Keratinocyte (primary cell): ENCODE results near the gene SZT2. TPM values are rescaled to one million over a fixed set of nuclear protein-coding genes. Genes with fewer than 3 reads are reported as not detected.

ENCODE experiments used
- DNase-seq: peaks from one replicate; pipeline ENCODE4 v3.0.0-alpha.2; 2011; ENCODE audit warnings: low read depth, missing footprints, low spot score
- FAIRE-seq: peaks from 2 replicates; lab custom pipeline; 2011; peaks lifted over from hg19 to GRCh38; lab: Jason Lieb, UNC
- H2AFZ ChIP-seq: 2 replicates; pipeline ENCODE4 v1.6.0; 2012; ENCODE audit warnings: low read length, control low read depth, inconsistent platforms; ENCODE audit not compliant: control insufficient read depth
- H3K27ac ChIP-seq: 2 replicates; pipeline ENCODE4 v1.5.1; 2011; ENCODE audit warnings: low read length; ENCODE audit not compliant: control insufficient read depth, insufficient read depth
- H3K27me3 ChIP-seq: 3 replicates; pipeline ENCODE4 v1.6.0; 2011; ENCODE audit warnings: low read length; ENCODE audit not compliant: control insufficient read depth, insufficient read depth; ENCODE audit errors: extremely low read depth
- H3K36me3 ChIP-seq, 2 experiments: 2 replicates in 1 of 2; 3 replicates in 1 of 2; pipeline ENCODE4 v1.5.1; 2011; ENCODE audit warnings: low read length in 2 of 2, mild to moderate bottlenecking in 1 of 2; ENCODE audit not compliant: control insufficient read depth in 2 of 2, insufficient read depth in 2 of 2; ENCODE audit errors: extremely low read depth in 1 of 2
- H3K4me1 ChIP-seq: 3 replicates; pipeline ENCODE4 v1.5.1; 2011; ENCODE audit warnings: low read length; ENCODE audit not compliant: control insufficient read depth, insufficient read depth; ENCODE audit errors: extremely low read depth
- H3K4me2 ChIP-seq: 3 replicates; pipeline ENCODE4 v1.6.0; 2011; ENCODE audit warnings: low read depth, low read length; ENCODE audit not compliant: control insufficient read depth, insufficient read depth; ENCODE audit errors: extremely low read depth
- H3K4me3 ChIP-seq, 3 experiments: fragments of 200-600 bp in 1 of 3; sonication (generic) in 1 of 3; 2 replicates in 2 of 3; 3 replicates in 1 of 3; pipeline ENCODE4 v1.5.1; 2011 to 2016; ENCODE audit warnings: low read length in 3 of 3, mild to moderate bottlenecking in 3 of 3, control low read depth in 2 of 3, inconsistent platforms in 1 of 3, low read depth in 1 of 3, mixed read lengths in 1 of 3, mixed run types in 1 of 3, moderate library complexity in 1 of 3; ENCODE audit not compliant: control insufficient read depth in 2 of 3, insufficient read depth in 2 of 3; ENCODE audit errors: extremely low read depth in 1 of 3
- H3K79me2 ChIP-seq: 2 replicates; pipeline ENCODE4 v1.6.0; 2012; ENCODE audit warnings: low read length; ENCODE audit not compliant: control insufficient read depth, insufficient read depth
- H3K9ac ChIP-seq: 3 replicates; pipeline ENCODE4 v1.6.0; 2011; ENCODE audit warnings: low read length; ENCODE audit not compliant: control insufficient read depth, insufficient read depth; ENCODE audit errors: extremely low read depth
- H3K9me1 ChIP-seq: 3 replicates; pipeline ENCODE4 v1.6.0; 2011; ENCODE audit warnings: low read length; ENCODE audit not compliant: control insufficient read depth, insufficient read depth; ENCODE audit errors: extremely low read depth
- H3K9me3 ChIP-seq: 2 replicates; pipeline ENCODE4 v1.5.1; 2012; ENCODE audit warnings: low read depth, low read length; ENCODE audit not compliant: control insufficient read depth
- H4K20me1 ChIP-seq: 3 replicates; pipeline ENCODE4 v1.6.0; 2011; ENCODE audit warnings: low read length; ENCODE audit not compliant: control insufficient read depth, insufficient read depth; ENCODE audit errors: extremely low read depth
- EZH2 ChIP-seq: IDR thresholded peaks from one replicate; pipeline ENCODE4 v1.6.1; 2012; ENCODE audit warnings: inconsistent platforms, mild to moderate bottlenecking, low read length, moderate library complexity
- dilution Hi-C: fragments of 300-500 bp; cut with MboI; formaldehyde crosslinking; loops from one replicate; pipeline ENCODE4 v1.7.0; 2020; ENCODE audit warnings: low sequenced_read_pairs; ENCODE audit not compliant: extremely low pct_ligation_motif_present
- polyA plus RNA-seq, 5 experiments: library from polyadenylated mRNA; depleted of rRNA in 3 of 5; stranded (reverse) in 3 of 5; stranded (forward) in 1 of 5; unstranded in 1 of 5; fragments of >200 nt; gene quantifications; 1 replicate in 1 of 5; 2 replicates in 3 of 5; 3 replicates in 1 of 5; pipeline versions ENCODE4 v1.2.1 to v1.2.3, GENCODE V29; 2011 to 2012; ENCODE audit warnings: missing spikeins in 2 of 5, low read depth in 1 of 5, low replicate concordance in 1 of 5
- TF ChIP-seq, protein P1 (sequence below), 3 experiments: IDR thresholded peaks in 1 of 3; conservative IDR thresholded peaks in 1 of 3; optimal IDR thresholded peaks in 1 of 3; 2 replicates in 2 of 3; 3 replicates in 1 of 3; pipeline versions ENCODE3 to v1.5.1; 2011; ENCODE audit warnings: low read length in 3 of 3, mild to moderate bottlenecking in 3 of 3, moderate library complexity in 2 of 3, control low read depth in 1 of 3, inconsistent platforms in 1 of 3; ENCODE audit not compliant: insufficient read depth in 2 of 3; ENCODE audit errors: extremely low read depth in 1 of 3

Gene SZT2
- polyA plus RNA-seq, 1 donor (not counting 4 experiments of a cell fraction or from before 2014, with no cell fraction given): 6.1 TPM

DNA sequence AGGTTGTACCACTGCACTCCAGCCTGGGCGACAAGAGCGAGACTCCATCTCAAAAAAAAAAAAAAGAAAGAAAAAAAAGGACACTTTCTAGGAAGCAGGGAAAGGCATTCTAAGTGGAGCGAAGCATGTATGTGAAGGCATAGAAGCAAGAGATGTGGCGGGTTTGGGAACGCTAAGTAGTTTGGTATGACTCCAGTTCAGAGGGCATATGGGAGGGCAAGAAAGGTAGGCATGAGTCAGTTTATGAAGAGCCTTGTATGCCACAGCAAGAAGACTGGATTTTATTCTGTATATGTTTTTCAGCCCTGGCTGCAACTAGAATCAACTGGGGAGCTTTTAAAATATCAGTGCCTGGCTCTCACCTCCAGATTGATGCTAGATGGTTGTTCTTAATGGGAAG is 17.5 kb upstream of the SZT2 start:
- H3K36me3 ChIP-seq: peaks cover 0 to 3% of the 10 kb centered on the region in 2 experiments

DNA sequence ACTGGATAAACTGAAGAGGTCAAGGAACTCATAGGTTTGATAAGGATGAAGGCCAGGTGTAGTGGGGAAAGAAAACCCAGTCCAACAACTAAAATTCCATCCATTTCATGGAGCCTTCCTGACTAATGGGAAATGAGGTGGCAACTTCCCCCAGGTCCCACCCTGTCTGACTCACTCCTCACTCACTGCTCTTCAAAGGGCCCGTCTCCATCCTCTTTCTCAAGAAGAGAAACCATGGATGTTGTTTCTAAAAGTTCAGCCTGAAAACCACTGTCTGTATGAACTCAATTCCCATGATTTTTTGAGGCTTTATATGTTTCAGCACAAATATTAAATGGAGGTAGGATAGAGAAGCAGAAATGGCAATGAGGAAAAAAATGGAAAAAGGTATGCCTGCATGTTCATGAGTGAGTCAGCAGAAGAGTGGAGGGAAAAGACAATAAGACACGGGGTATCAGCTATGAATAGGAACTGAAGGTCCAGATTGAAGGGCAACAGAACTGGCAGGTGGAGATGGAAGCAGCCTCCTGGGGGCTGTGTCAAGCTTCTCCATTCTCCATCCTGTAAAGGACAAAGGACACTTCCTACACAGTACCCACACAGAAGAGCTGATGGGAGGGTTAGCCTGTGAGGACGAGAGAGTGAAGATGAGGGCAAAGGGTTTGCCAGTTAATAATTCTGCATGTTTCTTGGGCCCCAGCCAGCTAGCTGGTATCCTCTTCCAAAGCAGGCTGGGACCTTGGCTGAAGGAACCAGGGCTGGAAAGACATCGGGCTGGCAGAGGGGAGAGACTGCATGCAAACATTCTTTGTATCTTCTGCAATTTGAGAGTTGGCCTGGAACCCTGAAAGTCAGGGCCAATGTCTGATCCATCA is 16.4 kb upstream of the SZT2 start:
- dilution Hi-C loops: no loop called here
- Histone ChIP-seq H3K9ac (no peak overlapping the region), H3K27ac (peak overlapping the region; percentile 79), H3K9me1 (no peaks in the 10 kb centered on the region), H3K27me3 (no peaks in the 10 kb centered on the region), H3K79me2 (peaks cover 9% of the 10 kb centered on the region), H3K4me3 (no peak overlapping the region), H3K4me1 (peaks cover 56% of the 10 kb centered on the region), H4K20me1 (no peaks in the 10 kb centered on the region), H3K4me2 (peak overlapping the region; percentile 65), H3K36me3 (peaks cover 0 to 3% of the 10 kb centered on the region in 2 experiments), H2AFZ (no peak overlapping the region), H3K9me3 (no peaks in the 10 kb centered on the region)
- TF ChIP-seq, protein P1, sequence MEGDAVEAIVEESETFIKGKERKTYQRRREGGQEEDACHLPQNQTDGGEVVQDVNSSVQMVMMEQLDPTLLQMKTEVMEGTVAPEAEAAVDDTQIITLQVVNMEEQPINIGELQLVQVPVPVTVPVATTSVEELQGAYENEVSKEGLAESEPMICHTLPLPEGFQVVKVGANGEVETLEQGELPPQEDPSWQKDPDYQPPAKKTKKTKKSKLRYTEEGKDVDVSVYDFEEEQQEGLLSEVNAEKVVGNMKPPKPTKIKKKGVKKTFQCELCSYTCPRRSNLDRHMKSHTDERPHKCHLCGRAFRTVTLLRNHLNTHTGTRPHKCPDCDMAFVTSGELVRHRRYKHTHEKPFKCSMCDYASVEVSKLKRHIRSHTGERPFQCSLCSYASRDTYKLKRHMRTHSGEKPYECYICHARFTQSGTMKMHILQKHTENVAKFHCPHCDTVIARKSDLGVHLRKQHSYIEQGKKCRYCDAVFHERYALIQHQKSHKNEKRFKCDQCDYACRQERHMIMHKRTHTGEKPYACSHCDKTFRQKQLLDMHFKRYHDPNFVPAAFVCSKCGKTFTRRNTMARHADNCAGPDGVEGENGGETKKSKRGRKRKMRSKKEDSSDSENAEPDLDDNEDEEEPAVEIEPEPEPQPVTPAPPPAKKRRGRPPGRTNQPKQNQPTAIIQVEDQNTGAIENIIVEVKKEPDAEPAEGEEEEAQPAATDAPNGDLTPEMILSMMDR (optimal IDR thresholded peaks at IDR 0.05 in 1 of 3, IDR thresholded peaks at IDR 0.05 in 1 of 3, conservative IDR thresholded peaks at IDR 0.05 in 1 of 3; ENCODE audit: extremely low read depth in 1 of 3, insufficient read depth in 2 of 3, low read length in 3 of 3): no peak
- no peak for TF ChIP-seq EZH2
- peak; percentile 73 for DNase-seq
- peak; percentile 96 for FAIRE-seq

More for the DNA sequence above, 17.5 kb upstream of the SZT2 start:
- peak; percentile 26 for FAIRE-seq
- peaks cover 56% of the 10 kb centered on the region for H3K4me1 ChIP-seq
- no peaks in the 10 kb centered on the region for H4K20me1 ChIP-seq
- H3K9me1 ChIP-seq: no peaks in the 10 kb centered on the region
- no peak overlapping the region for H3K9ac ChIP-seq
- H2AFZ ChIP-seq: no peak overlapping the region
- dilution Hi-C loops: no loop called here
- H3K9me3 ChIP-seq: no peaks in the 10 kb centered on the region
- no peak for TF ChIP-seq EZH2
- TF ChIP-seq, protein P1 (optimal IDR thresholded peaks at IDR 0.05 in 1 of 3, IDR thresholded peaks at IDR 0.05 in 1 of 3, conservative IDR thresholded peaks at IDR 0.05 in 1 of 3; ENCODE audit: extremely low read depth in 1 of 3, insufficient read depth in 2 of 3, low read length in 3 of 3): no peak
- H3K27ac ChIP-seq: peak overlapping the region; percentile 79
- peaks cover 13% of the 10 kb centered on the region for H3K79me2 ChIP-seq
- H3K4me3 ChIP-seq: no peak overlapping the region
- peak overlapping the region; percentile 65 for H3K4me2 ChIP-seq
- DNase-seq: no peak
- no peaks in the 10 kb centered on the region for H3K27me3 ChIP-seq
